Panc1 (cell line): ENCODE results near the gene IL34. TPM values are rescaled to one million over a fixed set of nuclear protein-coding genes. Genes with fewer than 3 reads are reported as not detected.

Experiments used
- ATAC-seq: fragments of 200-7000 bp; cut with Tn5 transposase; 2 replicates; pipeline ENCODE4 v1.9.1; 2020; ENCODE audit warnings: mild to moderate bottlenecking, moderate library complexity
- BruUV-seq: library from RNA; stranded (reverse); fragments of 400-500 nt; replicated peaks from 2 replicates; lab custom pipeline; 2021; lab: Mats Ljungman, UMichigan
- CTCF ChIA-PET: fragments of 300-600 bp; sonication (Branson Sonifier 250); formaldehyde crosslinking; loops from one replicate; lab custom pipeline; 2022; ENCODE audit warnings: antibody characterized with exemption; lab: Charles Lee
- POLR2A ChIA-PET: fragments of 300-600 bp; sonication (Branson Sonifier 250); formaldehyde crosslinking; loops from one replicate; lab custom pipeline; 2022; ENCODE audit warnings: antibody characterized with exemption; lab: Charles Lee
- DNase-seq: peaks from one replicate; pipeline ENCODE4 v3.0.0-alpha.2; 2010; ENCODE audit warnings: low read depth, low spot score
- H3K27ac ChIP-seq: 2 replicates; pipeline ENCODE4 v1.5.1; 2011; ENCODE audit warnings: mild to moderate bottlenecking, low read length, inconsistent platforms
- H3K27me3 ChIP-seq: fragments of 200-500 bp; sonication (Bioruptor generic); 2 replicates; pipeline ENCODE4 v1.6.0; 2014; ENCODE audit warnings: low read length, inconsistent platforms; ENCODE audit not compliant: control insufficient read depth, insufficient read depth
- H3K36me3 ChIP-seq: fragments of 200-500 bp; sonication (Bioruptor generic); 2 replicates; pipeline ENCODE4 v1.5.1; 2014; ENCODE audit warnings: inconsistent platforms, mild to moderate bottlenecking, low read length, moderate library complexity; ENCODE audit not compliant: control insufficient read depth, insufficient read depth
- H3K4me1 ChIP-seq: 2 replicates; pipeline ENCODE4 v1.5.1; 2011; ENCODE audit warnings: inconsistent platforms, mild to moderate bottlenecking, low read length, moderate library complexity; ENCODE audit not compliant: control insufficient read depth, insufficient read depth
- H3K4me3 ChIP-seq, 2 experiments: 2 replicates each; pipeline ENCODE4 v1.5.1; 2011 to 2012; ENCODE audit warnings: low read depth in 2 of 2, low read length in 2 of 2, mild to moderate bottlenecking in 2 of 2, inconsistent platforms in 1 of 2, moderate library complexity in 1 of 2
- H3K9me3 ChIP-seq: fragments of 200-500 bp; sonication (Bioruptor generic); 2 replicates; pipeline ENCODE4 v1.5.1; 2014; ENCODE audit warnings: low read depth, mild to moderate bottlenecking, inconsistent platforms, low read length, moderate library complexity; ENCODE audit not compliant: control insufficient read depth, insufficient read depth
- CTCF ChIP-seq: fragments of 450-650 bp; IDR thresholded peaks from 2 replicates; pipeline ENCODE4 v1.5.1; 2017; ENCODE audit warnings: mild to moderate bottlenecking
- POLR2AphosphoS5 ChIP-seq: IDR thresholded peaks from 2 replicates; pipeline ENCODE4 v1.6.1; 2012; ENCODE audit warnings: mild to moderate bottlenecking, low read depth, low read length, moderate library complexity
- REST ChIP-seq, 2 experiments: IDR thresholded peaks; 2 replicates each; pipeline ENCODE4 v1.6.1; 2011 to 2012; ENCODE audit warnings: low read depth in 2 of 2, control low read depth in 1 of 2, low read length in 1 of 2, mild to moderate bottlenecking in 1 of 2, moderate library complexity in 1 of 2; ENCODE audit not compliant: insufficient read depth in 1 of 2
- SIN3A ChIP-seq: IDR thresholded peaks from 2 replicates; pipeline ENCODE4 v1.6.1; 2012; ENCODE audit warnings: low read depth, mild to moderate bottlenecking, low read length, moderate library complexity, borderline replicate concordance; ENCODE audit not compliant: insufficient read depth
- TCF7L2 ChIP-seq: IDR thresholded peaks from 2 replicates; pipeline ENCODE4 v1.6.1; 2011; ENCODE audit warnings: mild to moderate bottlenecking, low read depth, low read length, inconsistent platforms
- in situ Hi-C: cut with HindIII; loops from 2 replicates; pipeline ENCODE4 v1.10.0; 2016; ENCODE audit warnings: low sequenced_read_pairs, low pct_unique_long_range_greater_than_20kb
- intact Hi-C: fragments of 100-400 bp; cut with micrococcal nuclease; formaldehyde crosslinking; loops from one replicate; pipeline ENCODE4 v1.10.0; 2022; ENCODE audit not compliant: unreplicated experiment
- total RNA-seq: library from RNA; stranded (reverse); gene quantifications from one replicate; pipeline ENCODE4 v1.2.1, GENCODE V29; 2021; ENCODE audit not compliant: unreplicated experiment

IL34 gene
- total RNA-seq, 1 experiment from 2014 or later, result 5.8 TPM

- no TSS peak for BruUV-seq
- no peak for DNase-seq
- CTCF ChIA-PET, result interaction anchor here (0.5 kb wide), 2 partner anchors 12 to 296 kb away, joined by 4 to 5 read pairs; no protein-coding TSS in a partner anchor
Measured at GRCh38 chr16:70678898-70679670, 32.7 kb downstream of the IL34 start.

More at GRCh38 chr16:70678898-70679670, 32.7 kb downstream of the IL34 start:
- H3K27me3 ChIP-seq, result no peaks in the 10 kb centered on the region
- peaks cover 20% of the 10 kb centered on the region for H3K4me1 ChIP-seq
- H3K9me3 ChIP-seq, result no peaks in the 10 kb centered on the region
- POLR2A ChIA-PET, result no interaction called here
- no peak overlapping the region for H3K4me3 ChIP-seq
- no peak for ATAC-seq
- H3K36me3 ChIP-seq, result no peaks in the 10 kb centered on the region
- TF ChIP-seq TCF7L2, result no peak
- no peak for TF ChIP-seq CTCF
- no peak for TF ChIP-seq POLR2AphosphoS5
- no peak for TF ChIP-seq SIN3A
- TF ChIP-seq REST (IDR thresholded peaks at IDR 0.05; ENCODE audit: insufficient read depth in 1 of 2, low read depth in 2 of 2, low read length in 1 of 2), result no peak
- in situ Hi-C loops, result no loop called here
- no peak overlapping the region for H3K27ac ChIP-seq
- intact Hi-C loops, result no loop called here
